Left ventricle myocardium inferior (tissue), 1 donor: ENCODE measurements around the gene PGD. TPM values are rescaled to one million over a fixed set of nuclear protein-coding genes. Genes with fewer than 3 reads are reported as not detected.

Experiments
- DNase-seq: peaks from one replicate; pipeline ENCODE4 v3.0.0-alpha.2; 2020
- H3K27ac ChIP-seq: fragments of 200-600 bp; replicated peaks from 2 replicates; pipeline ENCODE4 v1.8.0; 2021
- H3K27me3 ChIP-seq: fragments of 200-600 bp; 2 replicates; pipeline ENCODE4 v1.8.0; 2021; ENCODE audit warnings: low read depth
- H3K36me3 ChIP-seq: fragments of 200-600 bp; 2 replicates; pipeline ENCODE4 v1.8.0; 2021
- H3K4me1 ChIP-seq: fragments of 200-600 bp; 2 replicates; pipeline ENCODE4 v1.8.0; 2021
- H3K4me3 ChIP-seq: fragments of 200-600 bp; 2 replicates; pipeline ENCODE4 v1.8.0; 2021; ENCODE audit warnings: mild to moderate bottlenecking, moderate library complexity
- H3K9me3 ChIP-seq: fragments of 200-600 bp; replicated peaks from 2 replicates; pipeline ENCODE4 v1.8.0; 2021
- CTCF ChIP-seq: fragments of 200-600 bp; IDR thresholded peaks from 2 replicates; pipeline ENCODE4 v1.8.0; 2021; ENCODE audit warnings: antibody characterized with exemption, mild to moderate bottlenecking, borderline replicate concordance
- intact Hi-C: fragments of 100-400 bp; cut with micrococcal nuclease; formaldehyde crosslinking; loops from one replicate; pipeline ENCODE4 v1.11.0; 2022
- total RNA-seq: library from RNA; stranded (reverse); fragmentation: NEBNext Ultra II Directional; extraction: Animal tissue kit (Norgen Biotek cat#: 25700); gene quantifications from one replicate; pipeline ENCODE4 v1.2.1, GENCODE V29; 2021
- donor health status: DM: no; HTN: yes; CAD: no; lungs with severe emphysema.

Gene PGD
- total RNA-seq, 1 donor from 2014 or later, result 34.2 TPM

- no peak for DNase-seq
- H3K27me3 ChIP-seq, result no peaks in the 10 kb centered on the region
- H3K4me1 ChIP-seq, result peaks cover 17% of the 10 kb centered on the region
- intact Hi-C loops, result no loop called here
- no peak overlapping the region for H3K27ac ChIP-seq
- no peak for TF ChIP-seq CTCF
- no peak overlapping the region for H3K4me3 ChIP-seq
- H3K9me3 ChIP-seq, result no peaks in the 10 kb centered on the region
- peaks cover 47% of the 10 kb centered on the region for H3K36me3 ChIP-seq
These were observed 71.2 kb downstream of the PGD start for GRCh38 chr1:10470043-10470442.

Other genes starting within 250 kb of the PGD start
- 78.4 TPM for gene KIF1B, start 188.5 kb upstream of the PGD start, total RNA-seq
- gene CENPS, start 31.4 kb downstream of the PGD start, total RNA-seq, result 6.1 TPM
- 0.19 TPM for gene CORT, start 51.0 kb downstream of the PGD start, total RNA-seq
- gene DFFA, start 73.5 kb downstream of the PGD start, total RNA-seq, result 28.6 TPM
- gene PEX14, start 75.9 kb downstream of the PGD start, total RNA-seq, result 20.8 TPM